Measurements from ENCODE around the gene KXD1.
A peak's percentile ranks its signal among the peaks of the same experiment; 100 is the strongest.
"Not testable (repeated sequence)": the region's sequence is repeated elsewhere in the genome, so short reads cannot be mapped to it uniquely, and the experiment has no call there.

Gene KXD1

GRCh38 chr19:18587561-18587960 is 29.9 kb downstream of the KXD1 start:
- DNase-seq, result no peak

GRCh38 chr19:18587962-18588610 is 30.4 kb downstream of the KXD1 start:
- no peak for DNase-seq

GRCh38 chr19:18588611-18589379 is 31.1 kb downstream of the KXD1 start, which contains the start of gene REX1BD:
Gene REX1BD, plus strand, starts transcription at chr19:18588798. Its CDS starts 4 bp downstream, at chr19:18588802.
- DNase-seq, result peak; percentile 80

- DNase-seq, result peak; percentile 69
Measured at GRCh38 chr19:18589380-18590272, 32.0 kb downstream of the KXD1 start.

- no peak for DNase-seq
Measured at GRCh38 chr19:18590273-18591272, 32.9 kb downstream of the KXD1 start.

GRCh38 chr19:18591735-18592385 is 34.2 kb downstream of the KXD1 start:
- DNase-seq, result no peak

DNA sequence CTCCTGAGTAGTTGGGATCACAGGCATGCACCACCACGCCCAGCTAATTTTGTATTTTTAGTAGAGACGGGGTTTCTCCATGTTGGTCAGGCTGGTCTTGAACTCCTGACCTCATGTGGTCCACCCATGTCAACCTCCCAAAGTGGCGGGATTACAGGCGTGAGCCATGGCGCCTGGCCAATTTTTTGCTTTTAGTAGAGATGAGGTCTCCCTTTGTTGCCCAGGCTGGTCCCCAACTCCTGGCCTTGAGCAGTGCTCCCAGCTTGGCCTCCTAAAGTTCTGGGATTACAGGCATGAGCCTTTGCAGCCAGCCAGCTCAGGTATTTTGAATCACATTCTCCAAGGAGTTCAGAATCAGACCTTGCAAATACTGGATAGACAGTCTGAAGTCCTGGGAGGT is 35.1 kb downstream of the KXD1 start:
- DNase-seq, result not testable (repeated sequence)

GRCh38 chr19:18593367-18594095 is 35.9 kb downstream of the KXD1 start:
- no peak for DNase-seq

DNA sequence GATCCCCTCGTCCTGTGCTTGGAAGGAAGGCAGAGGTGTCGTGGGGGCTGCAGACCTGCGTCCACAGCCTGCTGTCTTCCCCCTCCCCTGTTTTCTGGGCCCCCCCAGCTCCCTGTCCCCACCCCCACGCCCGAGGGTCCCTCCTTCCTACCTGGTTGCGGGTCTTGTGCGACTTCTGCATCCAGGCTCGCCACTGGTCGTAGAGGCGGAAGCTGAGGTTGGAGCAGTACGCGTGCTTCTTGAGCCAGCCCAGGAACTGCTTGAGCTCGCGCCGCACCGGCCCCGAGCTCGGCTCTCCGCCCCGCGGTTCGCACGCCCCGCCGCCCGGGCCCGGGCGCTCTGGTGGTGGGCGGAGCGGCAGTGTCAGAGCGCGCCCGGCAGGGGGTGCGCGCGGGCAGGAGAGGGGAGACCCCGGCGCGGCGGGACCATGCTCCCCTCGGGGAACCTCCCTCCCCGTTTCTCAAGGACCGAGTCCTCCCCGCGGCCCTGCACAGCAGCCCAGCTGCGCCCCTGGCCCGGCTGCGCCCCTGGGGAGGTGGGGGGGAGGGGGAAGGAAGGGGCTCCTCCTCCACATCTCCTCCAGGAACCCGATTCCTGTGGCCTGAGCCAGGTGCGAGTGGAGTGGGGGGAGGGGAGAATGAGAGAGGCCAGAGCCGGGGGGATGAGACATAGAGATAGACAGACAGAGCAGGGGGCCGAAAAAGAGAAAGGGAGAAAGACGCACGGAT is 36.6 kb downstream of the KXD1 start:
- DNase-seq, result peak; percentile 56

GRCh38 chr19:18594824-18595373 is 37.2 kb downstream of the KXD1 start:
- no peak for DNase-seq

GRCh38 chr19:18595475-18595874 is 37.8 kb downstream of the KXD1 start:
- no peak for DNase-seq

GRCh38 chr19:18596752-18597157 is 39.1 kb downstream of the KXD1 start:
- no peak for DNase-seq

GRCh38 chr19:18597809-18598660 is 40.4 kb downstream of the KXD1 start:
- no peak for DNase-seq

GRCh38 chr19:18599485-18599884 is 41.8 kb downstream of the KXD1 start:
- no peak for DNase-seq

DNA sequence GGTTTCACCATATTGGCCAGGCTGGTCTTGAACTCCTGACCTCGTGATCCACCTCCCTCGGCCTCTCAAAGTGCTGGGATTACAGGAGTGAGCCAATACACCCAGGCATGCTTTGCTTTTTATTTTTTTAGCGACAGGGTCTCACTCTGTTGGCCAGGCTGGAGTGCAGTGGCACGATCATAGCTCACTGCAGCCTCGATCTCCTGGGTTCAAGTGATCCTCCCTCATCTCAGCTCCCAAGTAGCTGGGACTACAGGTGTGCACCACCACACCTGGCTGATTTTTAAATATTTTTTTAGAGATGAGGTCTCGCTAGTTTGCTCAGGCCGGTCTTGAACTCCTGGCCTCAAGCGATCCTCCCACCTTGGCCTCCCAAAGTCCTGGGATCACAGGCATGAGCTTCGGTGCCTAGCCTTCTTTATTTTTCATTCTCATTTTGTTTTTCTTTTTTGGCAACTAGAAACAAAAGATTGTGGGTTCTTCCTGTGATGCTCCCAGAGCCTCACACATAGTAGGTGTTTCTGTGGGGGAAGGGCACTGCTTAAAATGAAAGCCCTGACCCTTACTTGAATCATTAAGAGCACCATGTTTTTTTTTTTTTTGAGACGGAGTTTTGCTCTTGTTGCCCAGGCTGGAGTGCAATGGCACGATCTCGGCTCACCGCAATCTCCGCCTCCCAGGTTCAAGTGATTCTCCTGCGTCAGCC is 43.2 kb downstream of the KXD1 start:
- DNase-seq, result not testable (repeated sequence)

GRCh38 chr19:18601875-18602274 is 44.2 kb downstream of the KXD1 start:
- DNase-seq, result no peak

GRCh38 chr19:18603255-18603957 is 45.7 kb downstream of the KXD1 start:
- DNase-seq, result no peak

Measured in activated gamma-delta T cell (primary cell).